MM.1S (cell line): ENCODE measurements around the gene FAM114A2.

Source experiments
- DNase-seq: peaks from one replicate; pipeline ENCODE4 v3.0.0-alpha.2; 2015
- H2AFZ ChIP-seq: fragments of 300-600 bp; sonication (generic); 2 replicates; pipeline ENCODE4 v1.6.0; 2016; ENCODE audit warnings: antibody characterized with exemption, low read length
- H3F3A ChIP-seq: fragments of 300-600 bp; sonication (generic); 2 replicates; pipeline ENCODE4 v1.6.1; 2016; ENCODE audit warnings: mild to moderate bottlenecking, antibody characterized with exemption, low read length, moderate library complexity, mixed read lengths; ENCODE audit not compliant: insufficient read depth
- H3K27ac ChIP-seq: fragments of 300-600 bp; sonication (generic); 2 replicates; pipeline ENCODE4 v1.5.1; 2016; ENCODE audit warnings: mild to moderate bottlenecking, low read length
- H3K27me3 ChIP-seq: fragments of 300-600 bp; sonication (generic); replicated peaks from 2 replicates; pipeline ENCODE4 v1.6.0; 2016; ENCODE audit warnings: low read length; ENCODE audit not compliant: insufficient read depth
- H3K36me3 ChIP-seq: fragments of 300-600 bp; sonication (generic); replicated peaks from 2 replicates; pipeline ENCODE4 v1.6.1; 2016; ENCODE audit warnings: mild to moderate bottlenecking, low read length, mixed read lengths; ENCODE audit not compliant: insufficient read depth
- H3K4me1 ChIP-seq: fragments of 300-600 bp; sonication (generic); 2 replicates; pipeline ENCODE4 v1.6.1; 2016; ENCODE audit warnings: low read length, mixed read lengths
- H3K4me2 ChIP-seq: fragments of 300-600 bp; sonication (generic); 2 replicates; pipeline ENCODE4 v1.6.0; 2016; ENCODE audit warnings: low read depth, low read length
- H3K4me3 ChIP-seq: fragments of 300-600 bp; sonication (generic); 2 replicates; pipeline ENCODE4 v1.5.1; 2016; ENCODE audit warnings: low read length, mixed read lengths
- H3K79me2 ChIP-seq: fragments of 300-600 bp; sonication (generic); 2 replicates; pipeline ENCODE4 v1.6.1; 2016; ENCODE audit warnings: mixed run types, low read length, mixed read lengths
- H3K9ac ChIP-seq: fragments of 300-600 bp; sonication (generic); 2 replicates; pipeline ENCODE4 v1.6.1; 2016; ENCODE audit warnings: low read length, mixed read lengths
- H3K9me2 ChIP-seq: fragments of 300-600 bp; sonication (generic); replicated peaks from 2 replicates; pipeline ENCODE4 v1.6.1; 2016; ENCODE audit warnings: mild to moderate bottlenecking, low read length, mixed read lengths; ENCODE audit not compliant: insufficient read depth
- H3K9me3 ChIP-seq: fragments of 300-600 bp; sonication (generic); replicated peaks from 2 replicates; pipeline ENCODE4 v1.6.1; 2016; ENCODE audit warnings: mild to moderate bottlenecking, low read length, mixed read lengths; ENCODE audit not compliant: insufficient read depth
- H4K20me1 ChIP-seq: fragments of 300-600 bp; sonication (generic); 2 replicates; pipeline ENCODE4 v1.6.1; 2016; ENCODE audit warnings: mild to moderate bottlenecking, low read length, moderate library complexity, mixed read lengths; ENCODE audit not compliant: insufficient read depth
- EZH2 ChIP-seq: fragments of 300-600 bp; sonication (generic); optimal IDR thresholded peaks from 2 replicates; pipeline ENCODE3; 2017; ENCODE audit warnings: low read depth, mild to moderate bottlenecking, antibody characterized with exemption, low read length, mixed read lengths
- EZH2phosphoT487 ChIP-seq: fragments of 300-600 bp; sonication (generic); IDR thresholded peaks from 2 replicates; pipeline ENCODE4 v1.6.1; 2018; ENCODE audit warnings: antibody characterized with exemption, low read length
- TF ChIP-seq, protein P1 (sequence below): fragments of 300-600 bp; sonication (generic); IDR thresholded peaks from 2 replicates; pipeline ENCODE4 v1.5.1; 2016; ENCODE audit warnings: antibody characterized with exemption, low read length, mixed read lengths

The FAM114A2 gene

DNA sequence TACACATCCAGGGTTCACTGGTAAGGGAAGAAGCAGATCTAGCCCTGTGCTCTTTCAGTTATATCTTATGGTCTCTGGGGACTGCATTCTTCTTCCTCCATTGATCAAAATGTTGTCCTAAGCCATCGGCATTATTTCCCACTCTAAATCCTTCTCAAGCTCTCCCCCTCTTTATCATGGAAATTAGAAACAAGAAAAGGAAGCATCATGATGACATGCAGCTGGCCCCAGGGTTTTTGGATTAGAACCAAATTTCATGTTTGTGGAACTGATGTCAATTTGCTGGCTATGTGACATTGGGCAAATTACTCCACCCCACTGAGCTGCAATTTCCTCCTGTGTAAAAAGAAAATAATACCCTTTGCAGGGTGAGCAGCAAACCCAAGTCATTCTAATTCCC is 39.6 kb upstream of the FAM114A2 start:
- no peaks in the 10 kb centered on the region for H3K79me2 ChIP-seq
- H3F3A ChIP-seq = no peaks in the 10 kb centered on the region
- H2AFZ ChIP-seq = no peak overlapping the region
- no peak overlapping the region for H3K4me3 ChIP-seq
- no peak overlapping the region for H3K9ac ChIP-seq
- no peak overlapping the region for H3K27ac ChIP-seq
- TF ChIP-seq EZH2phosphoT487 (no peak), EZH2 (no peak)
- TF ChIP-seq, protein P1, sequence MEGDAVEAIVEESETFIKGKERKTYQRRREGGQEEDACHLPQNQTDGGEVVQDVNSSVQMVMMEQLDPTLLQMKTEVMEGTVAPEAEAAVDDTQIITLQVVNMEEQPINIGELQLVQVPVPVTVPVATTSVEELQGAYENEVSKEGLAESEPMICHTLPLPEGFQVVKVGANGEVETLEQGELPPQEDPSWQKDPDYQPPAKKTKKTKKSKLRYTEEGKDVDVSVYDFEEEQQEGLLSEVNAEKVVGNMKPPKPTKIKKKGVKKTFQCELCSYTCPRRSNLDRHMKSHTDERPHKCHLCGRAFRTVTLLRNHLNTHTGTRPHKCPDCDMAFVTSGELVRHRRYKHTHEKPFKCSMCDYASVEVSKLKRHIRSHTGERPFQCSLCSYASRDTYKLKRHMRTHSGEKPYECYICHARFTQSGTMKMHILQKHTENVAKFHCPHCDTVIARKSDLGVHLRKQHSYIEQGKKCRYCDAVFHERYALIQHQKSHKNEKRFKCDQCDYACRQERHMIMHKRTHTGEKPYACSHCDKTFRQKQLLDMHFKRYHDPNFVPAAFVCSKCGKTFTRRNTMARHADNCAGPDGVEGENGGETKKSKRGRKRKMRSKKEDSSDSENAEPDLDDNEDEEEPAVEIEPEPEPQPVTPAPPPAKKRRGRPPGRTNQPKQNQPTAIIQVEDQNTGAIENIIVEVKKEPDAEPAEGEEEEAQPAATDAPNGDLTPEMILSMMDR = no peak
- no peaks in the 10 kb centered on the region for H4K20me1 ChIP-seq
- no peaks in the 10 kb centered on the region for H3K9me2 ChIP-seq
- no peak overlapping the region for H3K4me2 ChIP-seq
- DNase-seq = no peak
- no peaks in the 10 kb centered on the region for H3K36me3 ChIP-seq
- no peaks in the 10 kb centered on the region for H3K27me3 ChIP-seq
- no peaks in the 10 kb centered on the region for H3K4me1 ChIP-seq
- no peaks in the 10 kb centered on the region for H3K9me3 ChIP-seq

DNA sequence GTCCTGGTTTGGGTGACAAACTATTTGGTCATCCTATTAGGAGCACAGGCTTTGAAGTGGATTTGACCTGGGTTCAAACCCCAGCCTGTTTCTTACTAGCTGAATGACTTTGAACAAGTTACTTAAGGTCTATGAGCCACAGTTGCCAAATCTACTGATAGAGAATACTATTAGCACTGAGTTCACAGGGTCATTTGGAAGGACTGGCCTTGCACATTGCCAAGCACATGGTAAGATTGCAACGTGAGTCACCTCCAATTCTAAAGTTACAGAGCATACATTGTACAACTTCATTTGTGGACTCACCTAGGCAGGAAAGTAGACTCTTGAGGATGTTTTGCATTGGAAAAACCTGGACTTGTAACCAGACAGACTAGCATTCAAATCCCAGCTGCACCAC is 39.0 kb upstream of the FAM114A2 start:
- Histone ChIP-seq H3K9me2 (no peaks in the 10 kb centered on the region), H3F3A (no peaks in the 10 kb centered on the region), H3K4me1 (no peaks in the 10 kb centered on the region), H3K79me2 (no peaks in the 10 kb centered on the region), H3K9me3 (no peaks in the 10 kb centered on the region), H3K27ac (no peak overlapping the region), H3K4me3 (no peak overlapping the region), H3K9ac (no peak overlapping the region), H2AFZ (no peak overlapping the region), H4K20me1 (no peaks in the 10 kb centered on the region), H3K27me3 (no peaks in the 10 kb centered on the region), H3K36me3 (no peaks in the 10 kb centered on the region), H3K4me2 (no peak overlapping the region)
- DNase-seq = no peak
- TF ChIP-seq EZH2 = no peak
- TF ChIP-seq EZH2phosphoT487 = no peak
- TF ChIP-seq, protein P1 = no peak

DNA sequence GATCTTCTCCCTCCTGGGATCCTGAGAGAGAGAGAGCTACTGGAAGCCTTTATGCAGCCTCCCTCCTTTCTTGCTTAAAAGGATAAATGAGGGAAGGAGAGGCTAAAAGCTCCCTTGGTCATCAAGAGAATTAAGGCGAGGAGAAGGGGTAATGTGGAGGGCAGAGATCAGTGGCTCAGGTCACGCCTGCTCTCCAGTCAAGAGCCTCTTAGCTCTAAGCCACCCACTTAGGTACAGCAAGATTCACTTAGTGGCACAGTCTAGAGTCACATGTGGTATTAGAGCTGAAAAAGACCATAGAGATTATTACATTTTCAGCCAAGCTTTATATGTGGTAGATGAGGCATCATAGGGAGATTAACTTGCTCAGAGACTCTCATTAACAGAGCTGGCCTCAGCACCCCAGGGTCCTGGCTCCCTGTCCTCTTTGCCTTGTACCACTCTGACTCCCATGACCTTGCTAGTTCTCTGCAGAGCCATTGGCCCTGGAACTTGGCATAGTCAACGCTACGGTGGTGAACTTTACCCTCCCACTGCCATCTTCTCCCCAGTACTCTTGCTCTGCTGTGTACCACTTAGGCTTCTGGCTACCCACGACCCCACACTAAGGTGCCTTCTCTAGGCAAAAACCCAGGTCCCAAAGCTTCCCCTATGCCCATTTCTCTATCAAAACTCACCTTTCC is 37.7 kb upstream of the FAM114A2 start:
- Histone ChIP-seq H3K9ac (no peak overlapping the region), H3K9me3 (no peaks in the 10 kb centered on the region), H3K4me2 (no peak overlapping the region), H3K27ac (no peak overlapping the region), H3K4me3 (no peak overlapping the region), H3K9me2 (no peaks in the 10 kb centered on the region), H4K20me1 (no peaks in the 10 kb centered on the region), H3K4me1 (no peaks in the 10 kb centered on the region), H3F3A (no peaks in the 10 kb centered on the region), H3K36me3 (no peaks in the 10 kb centered on the region), H3K79me2 (no peaks in the 10 kb centered on the region), H3K27me3 (no peaks in the 10 kb centered on the region), H2AFZ (no peak overlapping the region)
- DNase-seq = no peak
- TF ChIP-seq EZH2 (no peak), EZH2phosphoT487 (no peak)
- TF ChIP-seq, protein P1 = no peak
